OCI-LY7 (cell line): ENCODE data around the gene BTAF1.

Experiments
- EZH2phosphoT487 ChIP-seq: fragments of 200-600 bp; sonication (generic); IDR thresholded peaks from 2 replicates; pipeline ENCODE4 v1.6.1; 2018; ENCODE audit warnings: low read depth, borderline replicate concordance, mild to moderate bottlenecking, mixed run types, antibody characterized with exemption, low read length, moderate library complexity, mixed read lengths
- TF ChIP-seq, protein P1 (sequence below): fragments of 200-600 bp; sonication (generic); conservative IDR thresholded peaks from 2 replicates; pipeline ENCODE4 v1.5.1; 2014; ENCODE audit warnings: mild to moderate bottlenecking, antibody characterized with exemption, low read length, moderate library complexity, mixed read lengths

- TF ChIP-seq, protein P1, sequence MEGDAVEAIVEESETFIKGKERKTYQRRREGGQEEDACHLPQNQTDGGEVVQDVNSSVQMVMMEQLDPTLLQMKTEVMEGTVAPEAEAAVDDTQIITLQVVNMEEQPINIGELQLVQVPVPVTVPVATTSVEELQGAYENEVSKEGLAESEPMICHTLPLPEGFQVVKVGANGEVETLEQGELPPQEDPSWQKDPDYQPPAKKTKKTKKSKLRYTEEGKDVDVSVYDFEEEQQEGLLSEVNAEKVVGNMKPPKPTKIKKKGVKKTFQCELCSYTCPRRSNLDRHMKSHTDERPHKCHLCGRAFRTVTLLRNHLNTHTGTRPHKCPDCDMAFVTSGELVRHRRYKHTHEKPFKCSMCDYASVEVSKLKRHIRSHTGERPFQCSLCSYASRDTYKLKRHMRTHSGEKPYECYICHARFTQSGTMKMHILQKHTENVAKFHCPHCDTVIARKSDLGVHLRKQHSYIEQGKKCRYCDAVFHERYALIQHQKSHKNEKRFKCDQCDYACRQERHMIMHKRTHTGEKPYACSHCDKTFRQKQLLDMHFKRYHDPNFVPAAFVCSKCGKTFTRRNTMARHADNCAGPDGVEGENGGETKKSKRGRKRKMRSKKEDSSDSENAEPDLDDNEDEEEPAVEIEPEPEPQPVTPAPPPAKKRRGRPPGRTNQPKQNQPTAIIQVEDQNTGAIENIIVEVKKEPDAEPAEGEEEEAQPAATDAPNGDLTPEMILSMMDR, result no peak
- TF ChIP-seq EZH2phosphoT487, result no peak
Observed at GRCh38 chr10:92024700-92025099, 101.1 kb downstream of the BTAF1 start.
